Ectodermal cell (in vitro differentiated cells): ENCODE measurements around the gene KCTD19. TPM values are rescaled to one million over a fixed set of nuclear protein-coding genes. Genes with fewer than 3 reads are reported as not detected.
"Not testable (repeated sequence)": the region's sequence is repeated elsewhere in the genome, so short reads cannot be mapped to it uniquely, and the experiment has no call there.

ENCODE experiments used
- H3K27ac ChIP-seq: 2 replicates; pipeline ENCODE4 v1.7.0; 2013; ENCODE audit warnings: mild to moderate bottlenecking, low read depth, low read length; ENCODE audit not compliant: insufficient read depth, poor library complexity, severe bottlenecking
- H3K27me3 ChIP-seq: 2 replicates; pipeline ENCODE4 v1.7.0; 2013; ENCODE audit warnings: mild to moderate bottlenecking, low read length; ENCODE audit not compliant: insufficient read depth, control insufficient read depth, poor library complexity, severe bottlenecking
- H3K36me3 ChIP-seq: one replicate; pipeline ENCODE4 v1.7.0; 2013; ENCODE audit warnings: low read length; ENCODE audit not compliant: control insufficient read depth, insufficient read depth
- H3K4me1 ChIP-seq: one replicate; pipeline ENCODE4 v1.7.0; 2013; ENCODE audit warnings: low read length; ENCODE audit not compliant: control insufficient read depth, insufficient read depth
- H3K4me3 ChIP-seq: 2 replicates; pipeline ENCODE4 v1.7.0; 2013; ENCODE audit warnings: low read depth, low read length, control low read depth; ENCODE audit not compliant: insufficient read depth
- H3K9me3 ChIP-seq: 2 replicates; pipeline ENCODE4 v1.7.0; 2013; ENCODE audit warnings: mild to moderate bottlenecking, low read length, moderate library complexity; ENCODE audit not compliant: control insufficient read depth
- WGBS, 2 experiments: methylation state at CpG; one replicate each; pipeline ENCODE4 v1.1.7; 2013; ENCODE audit warnings: missing lambda C conversion rate in 2 of 2; 5-methylcytosine and 5-hydroxymethylcytosine counted together
- polyA plus RNA-seq, 4 experiments: library from polyadenylated mRNA; stranded (reverse); fragments of 50-300 nt; gene quantifications; one replicate each; pipeline ENCODE4 v1.2.3, GENCODE V29; 2013

Gene KCTD19
- polyA plus RNA-seq (2013, experiment 1 of 4): 1.0 TPM
- 0.80 TPM for polyA plus RNA-seq (2013, experiment 2 of 4)
- 2.8 TPM for polyA plus RNA-seq (2013, experiment 3 of 4)
- polyA plus RNA-seq (2013, experiment 4 of 4): 2.2 TPM

- Histone ChIP-seq H3K27me3 (peaks cover 22% of the 10 kb centered on the region), H3K4me3 (peak within 1 kb of the TSS; percentile 54)
- 4 to 6% methylated on average over 61 of the region's 61 CpGs for WGBS, 2 experiments
Measured at GRCh38 chr16:67326472-67327309, at the start of gene KCTD19, which contains the start of gene LRRC36. Gene KCTD19 (minus strand): TSS chr16:67326741. CDS start chr16:67326707, 34 bp downstream. Gene LRRC36 (plus strand): TSS chr16:67326815. CDS start chr16:67326863, 48 bp downstream.

GRCh38 chr16:67376012-67376411 lies 49.5 kb upstream of the KCTD19 start:
- not testable (repeated sequence) for H3K4me1 ChIP-seq, H3K27ac ChIP-seq, H3K27me3 ChIP-seq, H3K36me3 ChIP-seq, H3K4me3 ChIP-seq, H3K9me3 ChIP-seq
- 94 to 96% methylated on average over 10 to 11 of the region's 11 CpGs for WGBS, 2 experiments

More at GRCh38 chr16:67326472-67327309, at the start of gene KCTD19, which contains the start of gene LRRC36:
- Histone ChIP-seq H3K27ac (no peak within 1 kb of the TSS), H3K36me3 (no peaks in the 10 kb centered on the region), H3K4me1 (no peaks in the 10 kb centered on the region), H3K9me3 (no peaks in the 10 kb centered on the region)

GRCh38 chr16:67372664-67373063 lies 46.1 kb upstream of the KCTD19 start:
- H3K4me3 ChIP-seq: no peak overlapping the region
- H3K27me3 ChIP-seq: peaks cover 12% of the 10 kb centered on the region
- H3K4me1 ChIP-seq: no peaks in the 10 kb centered on the region
- no peak overlapping the region for H3K27ac ChIP-seq
- H3K36me3 ChIP-seq: no peaks in the 10 kb centered on the region
- no peaks in the 10 kb centered on the region for H3K9me3 ChIP-seq

- H3K27me3 ChIP-seq: peaks cover 20% of the 10 kb centered on the region
- H3K9me3 ChIP-seq: no peaks in the 10 kb centered on the region
- H3K4me1 ChIP-seq: no peaks in the 10 kb centered on the region
- no peak overlapping the region for H3K27ac ChIP-seq
- H3K4me3 ChIP-seq: no peak overlapping the region
- WGBS, 2 experiments: 92 to 94% methylated on average over 4 of the region's 4 CpGs
- no peaks in the 10 kb centered on the region for H3K36me3 ChIP-seq
Measured at GRCh38 chr16:67370661-67371060, 44.1 kb upstream of the KCTD19 start.

GRCh38 chr16:67364600-67365235 lies 38.2 kb upstream of the KCTD19 start:
- Histone ChIP-seq H3K27ac (no peak overlapping the region), H3K27me3 (peaks cover 31% of the 10 kb centered on the region), H3K4me3 (no peak overlapping the region), H3K9me3 (no peaks in the 10 kb centered on the region), H3K36me3 (no peaks in the 10 kb centered on the region), H3K4me1 (peaks cover 5% of the 10 kb centered on the region)

GRCh38 chr16:67361038-67361437 lies 34.5 kb upstream of the KCTD19 start:
- H3K27ac ChIP-seq: no peak overlapping the region
- H3K27me3 ChIP-seq: peaks cover 10% of the 10 kb centered on the region
- no peaks in the 10 kb centered on the region for H3K36me3 ChIP-seq
- H3K9me3 ChIP-seq: no peaks in the 10 kb centered on the region
- peaks cover 5% of the 10 kb centered on the region for H3K4me1 ChIP-seq
- 89 to 91% methylated on average over 3 of the region's 3 CpGs for WGBS, 2 experiments
- H3K4me3 ChIP-seq: no peak overlapping the region

- not testable (repeated sequence) for H3K27me3 ChIP-seq, H3K4me3 ChIP-seq
- WGBS, 2 experiments: 90 to 92% methylated on average over 8 of the region's 8 CpGs
Measured at GRCh38 chr16:67359540-67360269, 33.2 kb upstream of the KCTD19 start.

GRCh38 chr16:67357561-67357960 lies 31.0 kb upstream of the KCTD19 start:
- Histone ChIP-seq H3K4me3 (no peak overlapping the region), H3K27me3 (no peaks in the 10 kb centered on the region), H3K27ac (no peak overlapping the region), H3K4me1 (no peaks in the 10 kb centered on the region), H3K9me3 (no peaks in the 10 kb centered on the region), H3K36me3 (no peaks in the 10 kb centered on the region)
- 82 to 83% methylated on average over 4 of the region's 4 CpGs for WGBS, 2 experiments

More at GRCh38 chr16:67359540-67360269, 33.2 kb upstream of the KCTD19 start:
- H3K27ac ChIP-seq, H3K36me3 ChIP-seq, H3K9me3 ChIP-seq, H3K4me1 ChIP-seq: not testable (repeated sequence)

- Histone ChIP-seq H3K27me3 (no peaks in the 10 kb centered on the region), H3K4me1 (no peaks in the 10 kb centered on the region), H3K27ac (no peak overlapping the region), H3K36me3 (no peaks in the 10 kb centered on the region), H3K4me3 (no peak overlapping the region), H3K9me3 (no peaks in the 10 kb centered on the region)
- 95% methylated on average over 3 of the region's 3 CpGs for WGBS, 2 experiments
Measured at GRCh38 chr16:67356396-67356795, 29.9 kb upstream of the KCTD19 start.

- WGBS, 2 experiments: 92% methylated on average over 2 of the region's 3 CpGs
Measured at GRCh38 chr16:67352463-67352862, 25.9 kb upstream of the KCTD19 start.

More at GRCh38 chr16:67352463-67352862, 25.9 kb upstream of the KCTD19 start:
- H3K9me3 ChIP-seq, H3K27me3 ChIP-seq, H3K27ac ChIP-seq, H3K4me3 ChIP-seq, H3K36me3 ChIP-seq, H3K4me1 ChIP-seq: not testable (repeated sequence)
